A673 (cell line): ENCODE data around the gene SLC7A9.

Experiments used
- CTCF ChIP-seq: fragments of 300-800, 200-600 bp; sonication (generic); conservative IDR thresholded peaks from 2 replicates; pipeline ENCODE4 v1.5.1; 2017; ENCODE audit warnings: low read depth, mild to moderate bottlenecking, antibody characterized with exemption, low read length, moderate library complexity, mixed read lengths
- EZH2 ChIP-seq: fragments of 200-600 bp; sonication (generic); IDR thresholded peaks from 2 replicates; pipeline ENCODE4 v1.6.1; 2017; ENCODE audit warnings: borderline replicate concordance, low read depth, mild to moderate bottlenecking, mixed read lengths, antibody characterized with exemption, low read length; ENCODE audit not compliant: poor library complexity, severe bottlenecking

DNA sequence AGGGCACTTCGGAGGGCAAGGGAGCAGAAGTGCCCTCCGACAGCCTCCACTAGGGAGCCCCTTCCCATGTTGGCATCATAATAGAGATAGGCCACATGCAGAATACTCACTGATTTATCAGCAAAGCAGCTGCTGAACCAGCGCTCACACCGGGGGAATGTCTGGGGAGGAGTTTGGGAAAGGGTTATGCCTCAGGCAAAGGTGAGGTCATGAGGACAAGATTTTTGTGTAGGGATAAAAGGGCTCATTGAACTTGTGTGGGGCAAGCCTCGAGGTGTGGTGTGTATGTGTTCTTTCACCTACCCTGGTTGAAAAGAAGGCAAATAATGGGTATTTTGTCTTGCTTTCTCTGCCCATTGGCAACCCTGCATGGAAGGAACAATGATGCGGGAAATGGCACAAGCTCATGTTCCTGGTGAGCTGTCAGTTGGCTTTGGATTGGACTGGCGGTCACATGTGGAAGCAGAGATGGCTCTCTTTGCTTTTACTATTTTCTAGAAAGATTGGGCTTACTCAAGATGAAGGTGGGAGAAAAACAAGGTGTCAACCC, 39.1 kb upstream of the SLC7A9 start:
- TF ChIP-seq CTCF, result no peak
- TF ChIP-seq EZH2, result no peak
